CMK (cell line): ENCODE data around the gene ZDHHC14.
"Not testable (repeated sequence)": the region's sequence is repeated elsewhere in the genome, so short reads cannot be mapped to it uniquely, and the experiment has no call there.

ENCODE experiments used
- DNase-seq: peaks from one replicate; pipeline ENCODE4 v3.0.0-alpha.2; 2010; ENCODE audit warnings: low read depth

The ZDHHC14 gene

DNA sequence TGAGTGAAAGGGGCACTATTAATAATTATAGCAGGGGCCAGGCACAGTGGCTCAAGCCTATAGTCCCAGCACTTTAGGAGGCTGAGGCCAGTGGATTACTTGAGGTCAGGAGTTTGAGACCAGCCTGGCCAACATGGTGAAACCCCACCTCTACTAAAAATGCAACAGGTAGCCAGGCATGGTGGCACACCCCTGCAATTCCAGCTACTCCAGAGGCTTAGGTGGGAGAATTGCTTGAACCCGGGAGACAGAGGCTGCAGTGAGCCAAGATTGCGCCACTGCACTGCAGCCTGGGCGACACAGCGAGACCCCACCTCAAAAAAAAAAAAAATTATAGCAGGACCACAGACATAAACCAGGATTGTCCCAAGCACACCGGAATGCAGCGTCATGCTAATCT, 340.0 kb downstream of the ZDHHC14 start:
- not testable (repeated sequence) for DNase-seq

DNA sequence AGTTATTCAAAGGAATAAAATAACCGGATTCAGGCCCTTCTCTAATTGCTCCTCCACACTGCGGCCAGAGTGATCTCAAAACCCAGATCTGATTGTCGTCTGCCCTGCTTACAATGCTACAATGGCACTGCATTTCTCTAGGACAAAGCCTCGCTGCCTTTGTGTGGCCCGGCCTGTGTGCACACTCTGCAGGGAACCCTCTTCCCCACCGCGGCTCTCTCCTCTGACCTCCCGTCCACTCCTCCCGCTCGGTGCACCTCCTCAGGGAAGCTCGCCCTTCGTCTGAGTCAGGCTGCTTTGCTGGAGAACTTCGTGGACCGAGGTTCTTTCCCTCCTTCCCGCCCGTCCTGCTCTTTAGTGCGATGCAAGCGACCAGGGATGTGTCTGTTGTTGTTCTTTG, 340.4 kb downstream of the ZDHHC14 start:
- DNase-seq, result no peak

DNA sequence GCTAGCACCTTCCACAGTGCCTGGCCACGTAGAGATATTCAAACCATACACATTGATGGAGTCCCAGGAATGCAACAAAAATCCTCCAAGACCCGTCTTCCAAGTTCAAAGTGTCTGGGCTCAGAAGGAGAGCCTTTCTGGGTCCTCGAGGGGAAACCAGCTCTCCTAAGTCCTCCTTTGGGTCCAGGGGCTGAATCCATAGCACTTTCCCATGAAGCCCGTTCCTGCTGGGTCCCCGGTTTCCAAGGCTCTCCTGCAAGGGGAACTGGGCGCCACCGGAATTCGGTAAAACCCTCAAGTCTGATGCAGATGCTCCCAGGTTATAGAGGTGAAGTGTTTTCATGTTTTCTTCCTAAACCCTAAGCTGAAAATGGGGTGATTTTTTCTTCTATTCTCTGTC, 340.8 kb downstream of the ZDHHC14 start:
- no peak for DNase-seq

DNA sequence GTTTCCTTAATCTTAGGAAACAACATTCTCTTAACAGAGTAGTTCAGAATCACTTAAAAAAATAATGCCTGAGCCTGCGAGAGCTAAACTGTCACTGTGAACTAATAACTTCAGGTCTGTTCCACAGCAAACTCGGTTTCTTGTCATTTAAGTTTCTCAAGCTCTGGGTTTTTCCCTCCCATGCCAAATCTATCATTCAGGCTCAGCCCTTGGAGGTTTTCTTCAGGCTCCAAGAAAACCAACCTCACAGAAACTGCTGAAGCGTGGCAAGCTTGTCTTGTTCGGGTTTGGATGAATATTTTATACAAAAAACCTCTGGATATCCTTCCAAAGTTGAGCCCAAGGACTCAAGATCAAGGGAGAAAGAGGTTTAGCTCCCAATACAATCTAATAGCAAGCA, 342.4 kb downstream of the ZDHHC14 start:
- no peak for DNase-seq

DNA sequence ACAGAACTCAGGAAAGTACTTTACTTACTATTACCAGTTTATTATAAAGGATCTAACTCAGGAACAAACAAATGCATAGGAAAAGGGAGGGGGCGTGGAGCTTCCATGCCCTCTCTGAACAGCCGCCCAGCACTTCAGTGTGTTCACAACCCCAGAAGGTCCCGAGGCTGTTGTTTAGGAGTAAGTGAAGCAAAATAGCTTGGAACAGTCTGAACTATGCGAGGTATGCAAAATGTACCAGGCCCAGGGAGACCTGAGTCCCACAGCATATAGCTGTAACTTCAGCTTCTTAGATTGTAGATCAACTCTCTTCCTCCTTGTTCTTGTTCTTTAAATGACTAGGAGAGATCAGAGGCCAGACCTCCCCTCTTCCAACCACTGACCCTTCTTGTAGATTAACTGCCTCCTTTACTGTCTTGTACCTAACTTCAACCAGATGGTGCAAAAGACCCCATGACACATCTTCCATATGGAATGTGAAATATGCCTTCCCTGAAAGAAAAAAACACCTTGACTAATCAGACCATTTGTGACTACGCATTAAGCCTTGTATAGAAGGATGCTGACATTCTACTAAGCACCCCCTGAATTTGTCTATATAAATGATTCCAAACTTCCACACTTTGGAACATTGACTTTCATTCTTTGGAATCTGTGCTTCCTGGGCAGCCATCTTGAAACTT, 343.3 kb downstream of the ZDHHC14 start:
- DNase-seq, result no peak

DNA sequence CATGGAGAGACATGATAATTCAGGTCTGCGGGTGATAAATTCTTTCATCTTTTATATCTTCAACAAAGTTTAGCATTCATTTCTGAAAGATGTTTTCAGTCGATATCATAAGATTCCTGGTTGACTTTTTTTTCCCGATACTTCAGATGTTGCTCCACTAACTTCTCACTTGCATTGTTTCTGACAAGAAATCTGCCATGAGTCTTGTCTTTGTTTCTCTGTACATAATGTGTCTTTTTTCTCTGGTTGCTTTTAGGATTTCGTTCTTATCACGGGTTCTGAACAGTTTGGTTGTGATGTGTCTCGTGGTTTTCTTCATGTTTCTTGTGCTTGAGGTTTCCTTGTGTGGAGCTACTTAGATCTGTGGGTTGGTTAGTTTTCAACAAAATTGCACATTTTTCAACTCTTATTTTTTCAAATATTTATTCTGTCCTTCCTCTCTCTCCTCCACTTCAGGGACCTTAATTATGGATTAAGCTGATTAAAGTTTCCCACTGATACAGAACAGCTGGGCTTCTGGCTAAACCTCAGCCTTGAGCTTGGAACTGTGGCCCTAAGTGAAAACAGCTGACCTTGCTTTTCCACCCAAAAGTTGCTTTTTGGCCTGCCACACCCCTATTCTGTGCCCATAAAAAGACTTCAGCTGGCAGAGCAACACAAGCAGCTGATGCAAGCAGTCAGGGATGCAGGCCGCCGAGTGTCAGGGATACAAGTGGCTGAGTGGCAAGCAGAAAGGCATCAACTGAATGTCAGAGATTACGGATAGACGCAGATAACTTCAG, 344.2 kb downstream of the ZDHHC14 start:
- DNase-seq, result no peak

DNA sequence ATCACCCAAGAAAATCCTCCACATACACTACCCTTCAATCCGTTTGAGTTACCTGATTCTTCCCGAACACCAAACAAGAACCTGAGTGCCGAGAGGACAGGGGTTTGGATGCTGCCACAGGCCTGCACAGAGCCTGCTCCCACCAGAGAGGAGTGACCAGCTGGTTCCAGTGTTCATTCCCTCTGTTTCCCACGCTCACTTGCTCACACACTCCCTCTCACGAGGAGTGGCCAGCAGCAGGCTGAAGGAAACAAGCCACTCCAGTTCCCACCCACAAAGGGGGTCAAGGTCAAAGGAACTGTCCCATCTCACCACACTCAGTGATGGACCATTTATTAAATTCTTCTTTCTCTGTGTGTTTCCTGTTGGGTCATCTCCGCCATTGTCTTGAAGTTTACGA, 344.8 kb downstream of the ZDHHC14 start:
- no peak for DNase-seq

DNA sequence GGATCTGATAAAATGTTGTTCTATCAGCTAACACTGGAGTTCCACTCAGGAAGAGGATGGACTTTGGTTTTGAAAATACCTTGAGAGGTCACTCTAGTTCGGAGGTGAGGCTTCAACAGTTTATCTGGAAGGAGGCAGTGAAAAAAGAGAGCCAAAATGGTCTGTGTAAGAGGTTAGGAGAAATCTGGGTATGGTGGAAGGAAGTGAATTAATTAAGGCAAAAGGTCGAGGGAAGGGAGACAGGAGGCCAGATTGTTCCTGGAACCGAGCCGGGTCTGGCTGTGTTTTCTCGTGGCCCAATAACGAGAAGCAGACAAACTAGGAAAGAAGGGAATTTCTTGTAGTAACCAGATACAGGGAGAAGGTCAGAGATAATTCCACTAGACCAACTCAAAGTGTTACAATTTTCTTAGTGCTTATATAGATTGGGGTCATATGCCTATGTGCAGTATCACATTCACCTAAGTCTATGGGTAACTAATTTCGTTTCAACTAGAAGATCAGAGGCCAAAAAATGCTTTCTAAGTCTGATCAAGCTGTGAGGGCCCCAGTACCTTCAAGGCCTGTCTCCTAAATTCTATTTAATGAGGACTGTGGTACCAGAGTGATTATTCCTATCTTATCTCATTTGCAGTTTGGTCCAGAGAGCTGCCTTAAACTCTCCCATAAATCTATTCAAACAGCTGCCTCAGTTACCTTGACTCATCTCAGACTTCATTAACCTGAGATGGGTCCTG, 346.1 kb downstream of the ZDHHC14 start:
- DNase-seq, result no peak
